Tibial artery (tissue), 4 donors: ENCODE results near the gene HOXC12.

Source experiments
- DNase-seq, 2 donors: peaks; one replicate each; pipeline ENCODE4 v3.0.0-alpha.2; 2019
- H3K27ac ChIP-seq, 2 donors: fragments of 200-600 bp; sonication (generic) in 1 of 2; 1 replicate in 1 of 2; 2 replicates in 1 of 2; pipeline ENCODE4 v1.5.1; 2018 to 2019; ENCODE audit warnings: mild to moderate bottlenecking in 1 of 2
- H3K27me3 ChIP-seq, 2 donors: fragments of 200-600 bp; sonication (generic) in 1 of 2; one replicate each; pipeline versions ENCODE4 v1.5.1 to v1.6.0; 2016 to 2019
- H3K36me3 ChIP-seq, 3 donors: fragments of 200-600 bp; sonication (generic) in 2 of 3; one replicate each; pipeline ENCODE4 v1.5.1; 2016 to 2019; ENCODE audit warnings: mild to moderate bottlenecking in 2 of 3
- H3K4me1 ChIP-seq, 4 donors: fragments of 200-600 bp; sonication (generic) in 2 of 4; 1 replicate in 3 of 4; 2 replicates in 1 of 4; pipeline ENCODE4 v1.5.1; 2016 to 2019
- H3K4me3 ChIP-seq, 2 donors: fragments of 200-600 bp; sonication (generic) in 1 of 2; 1 replicate in 1 of 2; 2 replicates in 1 of 2; pipeline ENCODE4 v1.5.1; 2018 to 2019; ENCODE audit warnings: mild to moderate bottlenecking in 2 of 2
- H3K9me3 ChIP-seq, 3 donors: fragments of 200-600 bp; sonication (generic) in 1 of 3; one replicate each; pipeline ENCODE4 v1.5.1; 2016 to 2019
- CTCF ChIP-seq, 2 experiments: fragments of 200-600 bp in 1 of 2; fragments of 450-650 bp in 1 of 2; IDR thresholded peaks; one replicate each; pipeline ENCODE4 v1.5.1; 2017 to 2019; ENCODE audit warnings: antibody characterized with exemption in 2 of 2, mild to moderate bottlenecking in 1 of 2, moderate library complexity in 1 of 2
- intact Hi-C: fragments of 100-400 bp; cut with DNase I; formaldehyde crosslinking; loops from one replicate; pipeline ENCODE4 v1.15.0; 2023; ENCODE audit warnings: low total_unique reads

HOXC12 gene

GRCh38 chr12:53973236-53974042, 18.7 kb downstream of the HOXC12 start:
- H3K27me3 ChIP-seq, result no peaks in the 10 kb centered on the region
- H3K4me1 ChIP-seq, result peaks cover 0 to 62% (median 43%) of the 10 kb centered on the region in 4 donors
- peak overlapping the region; percentile 75 to 85 for H3K4me3 ChIP-seq
- peak; percentile 78 to 89 for DNase-seq
- H3K36me3 ChIP-seq, result no peaks in the 10 kb centered on the region
- H3K9me3 ChIP-seq, result no peaks in the 10 kb centered on the region
- TF ChIP-seq CTCF (IDR thresholded peaks at IDR 0.05), result no peak
- intact Hi-C loops, result loop anchor here (10.0 kb wide), 1 partner anchor 391 kb away; the partner anchor contains the start of gene GPR84
- peak overlapping the region; percentile 93 to 98 for H3K27ac ChIP-seq

GRCh38 chr12:53974084-53975063, 19.7 kb downstream of the HOXC12 start, which contains the start of gene HOTAIR:
Gene HOTAIR, minus strand, starts transcription at chr12:53974954.
- DNase-seq, result peak in 1 of 2 donors; percentile 81
- intact Hi-C loops, result loop anchor here (10.0 kb wide), 1 partner anchor 390 kb away; the partner anchor contains the start of gene GPR84
- peak within 1 kb of the TSS; percentile 93 to 98 for H3K27ac ChIP-seq

GRCh38 chr12:53975064-53975471, 20.4 kb downstream of the HOXC12 start:
- intact Hi-C loops, result loop anchor here (10.0 kb wide), 1 partner anchor 390 kb away; the partner anchor contains the start of gene GPR84
- Histone ChIP-seq H3K4me3 (peak overlapping the region; percentile 75 to 85), H3K27me3 (no peaks in the 10 kb centered on the region), H3K36me3 (no peaks in the 10 kb centered on the region), H3K4me1 (peaks cover 0 to 63% (median 43%) of the 10 kb centered on the region in 4 donors), H3K9me3 (no peaks in the 10 kb centered on the region), H3K27ac (peak overlapping the region; percentile 93 to 98)
- DNase-seq, result no peak
- TF ChIP-seq CTCF (IDR thresholded peaks at IDR 0.05), result no peak

More at GRCh38 chr12:53974084-53975063, 19.7 kb downstream of the HOXC12 start, which contains the start of gene HOTAIR:
- Histone ChIP-seq H3K36me3 (no peaks in the 10 kb centered on the region), H3K27me3 (no peaks in the 10 kb centered on the region), H3K4me3 (peak within 1 kb of the TSS; percentile 75 to 85), H3K9me3 (no peaks in the 10 kb centered on the region), H3K4me1 (peaks cover 0 to 63% (median 44%) of the 10 kb centered on the region in 4 donors)
- no peak for TF ChIP-seq CTCF (IDR thresholded peaks at IDR 0.05)

- H3K4me3 ChIP-seq, result peak overlapping the region; percentile 75 to 85
- peaks cover 0 to 64% (median 41%) of the 10 kb centered on the region in 4 donors for H3K4me1 ChIP-seq
- no peaks in the 10 kb centered on the region for H3K27me3 ChIP-seq
- H3K9me3 ChIP-seq, result no peaks in the 10 kb centered on the region
- intact Hi-C loops, result loop anchor here (10.0 kb wide), 1 partner anchor 389 kb away; the partner anchor contains the start of gene GPR84
- TF ChIP-seq CTCF (IDR thresholded peaks at IDR 0.05), result no peak
- H3K27ac ChIP-seq, result peak overlapping the region; percentile 93 to 98
- no peaks in the 10 kb centered on the region for H3K36me3 ChIP-seq
- no peak for DNase-seq
Measured at GRCh38 chr12:53975479-53976152, 20.9 kb downstream of the HOXC12 start.
